Neural progenitor cell (in vitro differentiated cells): ENCODE data around the gene ARL8A.

Experiments used
- CTCF ChIP-seq: fragments of 200-600 bp; sonication (generic); IDR thresholded peaks from 2 replicates; pipeline ENCODE4 v1.5.1; 2017; ENCODE audit warnings: antibody characterized with exemption, mild to moderate bottlenecking
- EZH2 ChIP-seq: fragments of 200-600 bp; sonication (generic); IDR thresholded peaks from 2 replicates; pipeline ENCODE4 v1.6.1; 2017; ENCODE audit warnings: antibody characterized with exemption, mild to moderate bottlenecking, moderate library complexity
- EZH2phosphoT487 ChIP-seq: fragments of 200-600 bp; sonication (generic); IDR thresholded peaks from 2 replicates; pipeline ENCODE4 v1.6.1; 2017; ENCODE audit warnings: antibody characterized with exemption

GRCh38 chr1:202151045-202151444 lies 6.5 kb upstream of the ARL8A start:
- TF ChIP-seq CTCF (no peak), EZH2 (no peak), EZH2phosphoT487 (no peak)
